Measurements from ENCODE around the gene RNASEH1.
"Not testable (repeated sequence)": the region's sequence is repeated elsewhere in the genome, so short reads cannot be mapped to it uniquely, and the experiment has no call there.

RNASEH1 gene

GRCh38 chr2:3519255-3520205 lies 38.6 kb downstream of the RNASEH1 start, which contains the start of gene ADI1:
ADI1 (minus strand) TSS chr2:3519531; CDS start chr2:3519487, 44 bp downstream.
- peak; percentile 69 to 71 for DNase-seq (ENCODE audit: low read depth in 2 of 2)

- peak; percentile 99 for DNase-seq (ENCODE audit: low read depth in 2 of 2)
Observed at GRCh38 chr2:3518496-3519254, 39.5 kb downstream of the RNASEH1 start.

- no peak for DNase-seq (ENCODE audit: low read depth in 2 of 2)
Observed at GRCh38 chr2:3517948-3518495, 40.1 kb downstream of the RNASEH1 start.

- DNase-seq (ENCODE audit: low read depth in 2 of 2) = no peak
Observed at GRCh38 chr2:3516831-3517230, 41.3 kb downstream of the RNASEH1 start.

GRCh38 chr2:3515438-3515837 lies 42.7 kb downstream of the RNASEH1 start:
- not testable (repeated sequence) for DNase-seq (ENCODE audit: low read depth in 2 of 2)

- DNase-seq (ENCODE audit: low read depth in 2 of 2) = no peak
Observed at GRCh38 chr2:3513026-3513810, 44.9 kb downstream of the RNASEH1 start.

- no peak for DNase-seq (ENCODE audit: low read depth in 2 of 2)
Observed at GRCh38 chr2:3512086-3512485, 46.0 kb downstream of the RNASEH1 start.

GRCh38 chr2:3505771-3506170 lies 52.4 kb downstream of the RNASEH1 start:
- DNase-seq (ENCODE audit: low read depth in 2 of 2) = no peak

GRCh38 chr2:3504741-3505140 lies 53.4 kb downstream of the RNASEH1 start:
- DNase-seq (ENCODE audit: low read depth in 2 of 2) = no peak

GRCh38 chr2:3503483-3503882 lies 54.6 kb downstream of the RNASEH1 start:
- DNase-seq (ENCODE audit: low read depth in 2 of 2) = no peak

- DNase-seq (ENCODE audit: low read depth in 2 of 2) = no peak
Observed at GRCh38 chr2:3503046-3503445, 55.1 kb downstream of the RNASEH1 start.

GRCh38 chr2:3500326-3500899 lies 57.7 kb downstream of the RNASEH1 start:
- no peak for DNase-seq (ENCODE audit: low read depth in 2 of 2)

- no peak for DNase-seq (ENCODE audit: low read depth in 2 of 2)
Observed at GRCh38 chr2:3498783-3499394, 59.2 kb downstream of the RNASEH1 start.

- DNase-seq (ENCODE audit: low read depth in 2 of 2) = not testable (repeated sequence)
Observed at GRCh38 chr2:3496708-3497080, 61.4 kb downstream of the RNASEH1 start.
